ENCODE measurements around the gene FKBP2. TPM values are rescaled to one million over a fixed set of nuclear protein-coding genes. Genes with fewer than 3 reads are reported as not detected.

FKBP2 gene
- total RNA-seq, 1 experiment from 2014 or later, result 84.2 TPM

- H3K4me2 ChIP-seq, result no peak overlapping the region
- no peaks in the 10 kb centered on the region for H3K9me2 ChIP-seq (ENCODE audit: insufficient read depth)
- no peaks in the 10 kb centered on the region for H3K27me3 ChIP-seq (ENCODE audit: insufficient read depth, low read depth)
- peaks cover 46% of the 10 kb centered on the region for H3K4me1 ChIP-seq (replicated peaks; ENCODE audit: insufficient read depth)
- peaks cover 29% of the 10 kb centered on the region for H3K79me2 ChIP-seq (ENCODE audit: low read depth)
- ChIA-PET CTCF (interaction anchor here (0.8 kb wide), 1 partner anchor 80 kb away, joined by 3 read pairs; the partner anchor contains the start of gene PRDX5), POLR2A (ENCODE audit: unreplicated experiment) (interaction anchor here (0.7 to 0.8 kb wide), 2 partner anchors 8 to 541 kb away, joined by 3 to 7 read pairs; no protein-coding TSS in a partner anchor)
- no peak for TF ChIP-seq CTCF (conservative IDR thresholded peaks at IDR 0.05)
- TF ChIP-seq EZH2 (IDR thresholded peaks at IDR 0.05; ENCODE audit: low read depth), result no peak
- intact Hi-C loops (cut with micrococcal nuclease; ENCODE audit: unreplicated experiment), result no loop called here
- DNase-seq, result no peak
- H3K27ac ChIP-seq, result no peak overlapping the region
- peaks cover 43% of the 10 kb centered on the region for H3F3A ChIP-seq (ENCODE audit: insufficient read depth, low read depth)
- no peak overlapping the region for H2AFZ ChIP-seq
- no peaks in the 10 kb centered on the region for H3K9me3 ChIP-seq (ENCODE audit: insufficient read depth, low read depth)
- H3K4me3 ChIP-seq, result no peak overlapping the region
- no TSS peak for BruUV-seq (replicated peaks)
- peaks cover 2% of the 10 kb centered on the region; the same call in 1 of the 2 replicates for H3K36me3 ChIP-seq (ENCODE audit: low read depth)
- peaks cover 13% of the 10 kb centered on the region for H4K20me1 ChIP-seq (ENCODE audit: insufficient read depth)
These were observed 2.8 kb upstream of the FKBP2 start for GRCh38 chr11:64238076-64238475.

DNA sequence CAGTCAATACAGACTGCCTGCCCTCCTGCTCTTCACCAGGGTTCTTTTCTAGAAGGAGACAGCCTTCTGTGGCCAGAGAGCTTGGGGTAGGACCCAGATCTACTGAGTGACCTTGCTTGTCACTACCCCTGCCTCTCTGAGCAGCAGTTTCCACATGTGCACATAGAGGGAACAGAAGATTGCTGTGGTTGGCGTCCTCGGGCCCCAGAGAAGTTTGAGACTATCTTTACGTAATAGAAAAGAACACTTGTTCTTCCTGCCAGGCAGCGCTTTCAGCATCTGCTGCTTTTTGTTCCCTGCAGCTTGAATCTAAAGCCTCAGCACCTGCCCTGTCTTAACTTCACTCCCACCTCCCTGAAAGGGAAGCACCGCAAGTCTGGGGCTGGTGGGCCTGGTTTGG, 1.9 kb upstream of the FKBP2 start:
- Histone ChIP-seq H3K9me3 (ENCODE audit: insufficient read depth, low read depth) (no peaks in the 10 kb centered on the region), H3K27ac (peak overlapping the region; percentile 97; the same call in 1 of the 2 replicates), H3F3A (ENCODE audit: insufficient read depth, low read depth) (peaks cover 46% of the 10 kb centered on the region), H4K20me1 (ENCODE audit: insufficient read depth) (peaks cover 13% of the 10 kb centered on the region), H3K4me3 (no peak overlapping the region), H3K79me2 (ENCODE audit: low read depth) (peaks cover 38% of the 10 kb centered on the region), H2AFZ (no peak overlapping the region), H3K36me3 (ENCODE audit: low read depth) (peaks cover 10% of the 10 kb centered on the region), H3K4me2 (peak overlapping the region; percentile 95; the same call in 1 of the 2 replicates), H3K27me3 (ENCODE audit: insufficient read depth, low read depth) (no peaks in the 10 kb centered on the region), H3K9me2 (ENCODE audit: insufficient read depth) (no peaks in the 10 kb centered on the region), H3K4me1 (replicated peaks; ENCODE audit: insufficient read depth) (peaks cover 44% of the 10 kb centered on the region)
- TF ChIP-seq CTCF (conservative IDR thresholded peaks at IDR 0.05), result no peak
- no peak for TF ChIP-seq EZH2 (IDR thresholded peaks at IDR 0.05; ENCODE audit: low read depth)
- ChIA-PET CTCF (interaction anchor here (1.1 kb wide), 1 partner anchor 28 kb away, joined by 15 read pairs; no protein-coding TSS in a partner anchor), POLR2A (ENCODE audit: unreplicated experiment) (no interaction called here)
- BruUV-seq (replicated peaks), result no TSS peak
- DNase-seq, result no peak
- intact Hi-C loops (cut with micrococcal nuclease; ENCODE audit: unreplicated experiment), result no loop called here

GRCh38 chr11:64239662-64240434, 1.0 kb upstream of the FKBP2 start:
- DNase-seq, result peak in 1 of 2 experiments; percentile 37
- H2AFZ ChIP-seq, result no peak overlapping the region
- H3K9me3 ChIP-seq (ENCODE audit: insufficient read depth, low read depth), result no peaks in the 10 kb centered on the region
- peak overlapping the region; percentile 95 for H3K4me2 ChIP-seq
- peaks cover 46% of the 10 kb centered on the region for H3K4me1 ChIP-seq (replicated peaks; ENCODE audit: insufficient read depth)
- CTCF ChIA-PET, result interaction anchor here (0.5 to 1.1 kb wide), 3 partner anchors 27 to 449 kb away, joined by 3 to 15 read pairs (median 6); no protein-coding TSS in a partner anchor
- peaks cover 14% of the 10 kb centered on the region for H4K20me1 ChIP-seq (ENCODE audit: insufficient read depth)
- peak overlapping the region; percentile 90; the same call in 1 of the 2 replicates for H3K4me3 ChIP-seq
- TF ChIP-seq EZH2 (IDR thresholded peaks at IDR 0.05; ENCODE audit: low read depth) (no peak), CTCF (conservative IDR thresholded peaks at IDR 0.05) (no peak)
- H3K27me3 ChIP-seq (ENCODE audit: insufficient read depth, low read depth), result no peaks in the 10 kb centered on the region
- peaks cover 53% of the 10 kb centered on the region for H3F3A ChIP-seq (ENCODE audit: insufficient read depth, low read depth)
- H3K9me2 ChIP-seq (ENCODE audit: insufficient read depth), result no peaks in the 10 kb centered on the region
- no TSS peak for BruUV-seq (replicated peaks)
- H3K36me3 ChIP-seq (ENCODE audit: low read depth), result peaks cover 10% of the 10 kb centered on the region
- POLR2A ChIA-PET (ENCODE audit: unreplicated experiment), result no interaction called here
- H3K79me2 ChIP-seq (ENCODE audit: low read depth), result peaks cover 44% of the 10 kb centered on the region
- intact Hi-C loops (cut with micrococcal nuclease; ENCODE audit: unreplicated experiment), result loop anchor here (1.0 to 2.0 kb wide), 3 partner anchors 10 to 77 kb away; partner anchors contain the start of genes DNAJC4, ESRRA and TRMT112
- H3K27ac ChIP-seq, result peak overlapping the region; percentile 97
